SIG-M5 treated with dmso at 0.1 percent for 504 hours (cell line): ENCODE results near the gene NXPH2.

Experiments
- DNase-seq: peaks from one replicate; lab custom pipeline; 2025; ENCODE audit not compliant: unreplicated experiment; lab: John Stamatoyannopoulos, UW

NXPH2 gene

GRCh38 chr2:138640921-138641676 is 139.1 kb downstream of the NXPH2 start:
- DNase-seq, result no peak

DNA sequence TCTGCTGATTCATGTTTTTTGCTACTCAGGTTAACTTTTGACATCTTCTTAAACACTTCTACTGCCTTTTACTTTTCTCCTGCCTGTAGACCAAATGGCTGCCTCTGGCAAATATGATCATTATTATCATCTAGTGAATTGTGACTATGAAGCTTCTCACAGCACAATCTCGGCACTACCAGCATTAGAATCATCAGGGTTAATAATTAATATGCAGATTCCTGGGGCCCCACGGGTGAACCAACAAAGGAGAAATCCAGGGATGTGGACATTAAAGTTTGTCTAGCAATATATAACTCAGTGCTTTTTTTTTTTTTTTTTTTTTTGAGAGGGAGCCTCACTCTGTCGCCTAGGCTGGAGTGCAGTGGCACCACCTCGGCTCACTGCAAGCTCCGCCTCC is 142.5 kb downstream of the NXPH2 start:
- no peak for DNase-seq

- no peak for DNase-seq
These were observed 143.1 kb downstream of the NXPH2 start for GRCh38 chr2:138637061-138637460.

- DNase-seq, result no peak
These were observed 147.1 kb downstream of the NXPH2 start for GRCh38 chr2:138633049-138633448.

- DNase-seq, result no peak
These were observed 148.0 kb downstream of the NXPH2 start for GRCh38 chr2:138632066-138632620.

DNA sequence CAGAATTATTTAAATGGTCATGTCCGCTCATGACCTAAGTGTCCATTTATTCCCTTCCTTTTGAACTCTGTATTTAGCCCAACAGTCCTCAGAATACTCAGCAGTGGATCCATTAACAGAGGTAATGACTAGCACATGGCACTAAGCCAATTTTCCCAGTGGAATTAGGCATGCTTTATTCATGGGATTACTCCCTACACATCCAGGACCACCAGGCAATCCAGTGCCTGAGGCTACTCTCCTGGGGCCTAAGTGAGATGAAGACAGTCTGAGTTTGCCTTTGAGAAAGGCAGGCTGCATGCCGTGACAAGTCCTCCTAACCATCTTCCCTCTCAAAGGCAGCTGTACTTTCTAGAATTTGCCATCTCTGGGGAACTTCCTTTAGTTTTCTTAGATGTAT is 150.0 kb downstream of the NXPH2 start:
- no peak for DNase-seq

DNA sequence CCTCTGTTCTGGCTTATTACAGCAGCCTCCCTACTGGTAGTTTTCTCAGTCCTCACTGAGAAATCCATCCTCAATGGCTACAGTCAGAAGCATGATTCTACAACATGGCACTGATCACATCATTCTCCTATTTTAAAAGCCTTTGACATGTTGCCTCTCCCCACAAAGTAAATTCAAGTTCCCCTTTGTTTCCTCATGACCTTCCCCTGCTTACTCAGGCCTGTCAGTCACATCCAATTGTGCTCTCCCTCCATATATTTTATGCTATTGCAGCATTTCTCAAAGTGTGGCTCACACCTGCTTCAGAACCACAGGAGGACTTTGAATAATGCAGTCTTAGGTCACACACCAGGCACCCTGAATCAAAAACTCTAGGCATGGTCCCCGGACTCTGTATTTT is 154.0 kb downstream of the NXPH2 start:
- DNase-seq, result no peak

- DNase-seq, result peak; percentile 23
These were observed 157.6 kb downstream of the NXPH2 start for GRCh38 chr2:138622613-138623012.

DNA sequence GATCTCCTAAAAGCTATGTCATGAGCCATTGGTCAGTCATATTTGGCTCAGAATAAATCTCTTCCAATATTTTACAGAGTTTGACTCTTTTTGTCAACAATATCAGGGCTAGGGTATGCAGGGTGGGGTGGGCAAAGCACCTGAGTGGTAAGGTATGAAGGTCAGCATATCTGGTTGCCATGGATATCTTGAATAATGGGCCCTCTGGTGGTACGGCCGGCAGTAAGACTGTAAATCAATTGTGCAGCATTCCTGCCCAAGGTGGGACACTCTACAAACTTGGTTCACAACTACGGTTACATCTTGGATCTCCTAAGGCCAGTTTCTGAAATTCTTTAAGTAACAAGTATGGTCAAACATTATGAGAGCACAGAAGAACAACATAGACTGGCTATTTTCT is 159.1 kb downstream of the NXPH2 start:
- no peak for DNase-seq

- DNase-seq, result no peak
These were observed 159.8 kb downstream of the NXPH2 start for GRCh38 chr2:138620431-138620830.
